ENCODE measurements around the gene FA2H. TPM values are rescaled to one million over a fixed set of nuclear protein-coding genes. Genes with fewer than 3 reads are reported as not detected.

The FA2H gene
- total and polyA plus RNA-seq, 2 of the 13 experiments (the other 11 are each of a cell fraction or from before 2014, with no cell fraction given), result 0.20 TPM; not detected in 1

DNA sequence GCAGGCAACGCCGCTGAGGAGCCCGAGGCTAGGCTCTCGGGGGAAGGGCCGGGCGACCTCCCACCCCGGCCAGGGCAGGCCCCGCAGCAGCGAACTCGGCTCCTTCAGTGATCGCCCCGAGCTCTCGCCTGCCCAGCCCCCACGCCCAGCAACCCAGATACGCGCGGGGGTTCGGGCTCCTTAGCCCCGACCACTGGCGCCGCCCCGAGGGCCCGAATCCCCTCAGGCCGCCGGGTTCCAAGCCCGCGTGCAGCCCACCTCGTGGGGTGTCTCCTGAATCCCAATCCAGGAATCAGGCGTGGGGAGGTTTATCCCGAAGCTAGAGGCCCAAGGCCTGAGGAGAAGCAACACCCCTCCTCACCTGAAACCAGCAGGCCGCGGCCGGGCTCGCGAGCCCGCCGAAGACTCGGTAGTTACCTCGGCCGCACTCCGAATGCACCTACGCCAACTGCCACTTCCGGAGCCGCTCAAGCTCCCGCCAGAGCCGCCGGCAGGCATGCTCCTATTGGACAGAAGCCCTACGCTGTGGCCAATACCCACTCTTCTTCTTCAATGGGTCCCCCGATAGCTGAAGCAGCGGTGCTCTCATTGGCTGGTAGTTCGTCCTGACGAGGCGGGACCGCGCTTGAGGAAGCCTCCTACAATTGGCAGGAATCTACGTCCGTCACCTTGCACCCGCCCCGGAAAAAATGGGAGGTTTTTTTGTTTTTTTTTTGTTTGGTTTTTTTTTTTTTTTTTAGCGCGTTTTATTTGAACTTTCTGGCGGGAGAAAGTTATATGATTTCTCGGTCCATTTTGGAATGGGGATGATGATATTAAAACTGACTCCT is 108.0 kb downstream of the FA2H start, which contains the start of gene RFWD3 (continued):
- TF ChIP-seq, protein P1, sequence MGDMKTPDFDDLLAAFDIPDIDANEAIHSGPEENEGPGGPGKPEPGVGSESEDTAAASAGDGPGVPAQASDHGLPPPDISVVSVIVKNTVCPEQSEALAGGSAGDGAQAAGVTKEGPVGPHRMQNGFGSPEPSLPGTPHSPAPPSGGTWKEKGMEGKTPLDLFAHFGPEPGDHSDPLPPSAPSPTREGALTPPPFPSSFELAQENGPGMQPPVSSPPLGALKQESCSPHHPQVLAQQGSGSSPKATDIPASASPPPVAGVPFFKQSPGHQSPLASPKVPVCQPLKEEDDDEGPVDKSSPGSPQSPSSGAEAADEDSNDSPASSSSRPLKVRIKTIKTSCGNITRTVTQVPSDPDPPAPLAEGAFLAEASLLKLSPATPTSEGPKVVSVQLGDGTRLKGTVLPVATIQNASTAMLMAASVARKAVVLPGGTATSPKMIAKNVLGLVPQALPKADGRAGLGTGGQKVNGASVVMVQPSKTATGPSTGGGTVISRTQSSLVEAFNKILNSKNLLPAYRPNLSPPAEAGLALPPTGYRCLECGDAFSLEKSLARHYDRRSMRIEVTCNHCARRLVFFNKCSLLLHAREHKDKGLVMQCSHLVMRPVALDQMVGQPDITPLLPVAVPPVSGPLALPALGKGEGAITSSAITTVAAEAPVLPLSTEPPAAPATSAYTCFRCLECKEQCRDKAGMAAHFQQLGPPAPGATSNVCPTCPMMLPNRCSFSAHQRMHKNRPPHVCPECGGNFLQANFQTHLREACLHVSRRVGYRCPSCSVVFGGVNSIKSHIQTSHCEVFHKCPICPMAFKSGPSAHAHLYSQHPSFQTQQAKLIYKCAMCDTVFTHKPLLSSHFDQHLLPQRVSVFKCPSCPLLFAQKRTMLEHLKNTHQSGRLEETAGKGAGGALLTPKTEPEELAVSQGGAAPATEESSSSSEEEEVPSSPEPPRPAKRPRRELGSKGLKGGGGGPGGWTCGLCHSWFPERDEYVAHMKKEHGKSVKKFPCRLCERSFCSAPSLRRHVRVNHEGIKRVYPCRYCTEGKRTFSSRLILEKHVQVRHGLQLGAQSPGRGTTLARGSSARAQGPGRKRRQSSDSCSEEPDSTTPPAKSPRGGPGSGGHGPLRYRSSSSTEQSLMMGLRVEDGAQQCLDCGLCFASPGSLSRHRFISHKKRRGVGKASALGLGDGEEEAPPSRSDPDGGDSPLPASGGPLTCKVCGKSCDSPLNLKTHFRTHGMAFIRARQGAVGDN (CRISPR knock-in tag; IDR thresholded peaks at IDR 0.05), result peak; percentile 88
- TF ChIP-seq HNRNPUL1 (IDR thresholded peaks at IDR 0.05; ENCODE audit: low read depth, low read length), result no peak
- TF ChIP-seq ZNF672 (CRISPR knock-in tag; IDR thresholded peaks at IDR 0.05), result no peak
- no peak; the same call in 1 of the 2 replicates for TF ChIP-seq FOXK1 (CRISPR knock-in tag; IDR thresholded peaks at IDR 0.05; ENCODE audit: borderline replicate concordance, low read depth)
- peak; percentile 60; the same call in 1 of the 2 replicates for TF ChIP-seq ERF (CRISPR knock-in tag; IDR thresholded peaks at IDR 0.05)
- peak; percentile 95 for TF ChIP-seq SP2 (CRISPR knock-in tag; IDR thresholded peaks at IDR 0.05)
- TF ChIP-seq AGO1 (IDR thresholded peaks at IDR 0.05; ENCODE audit: low read depth, low read length, poor library complexity, severe bottlenecking), result peak; percentile 79
- TF ChIP-seq HDAC1 (CRISPR knock-in tag; IDR thresholded peaks at IDR 0.05), result peak; percentile 93
- no peak for TF ChIP-seq EZH2 (conservative IDR thresholded peaks at IDR 0.05; ENCODE audit: low read depth, low read length)
- TF ChIP-seq JARID2 (CRISPR knock-in tag; IDR thresholded peaks at IDR 0.05; ENCODE audit: insufficient replicate concordance), result no peak
- 0 out of 2 replicates have a peak, but pooled peaks have one; percentile 28 for TF ChIP-seq ZNF329 (CRISPR knock-in tag; IDR thresholded peaks at IDR 0.05; ENCODE audit: low read depth)
- TF ChIP-seq YEATS2 (CRISPR knock-in tag; IDR thresholded peaks at IDR 0.05; ENCODE audit: borderline replicate concordance), result peak; percentile 92
- TF ChIP-seq ZFP36L1 (CRISPR knock-in tag; IDR thresholded peaks at IDR 0.05), result 0 out of 2 replicates have a peak, but pooled peaks have one; percentile 63
- TF ChIP-seq IRF2 (CRISPR knock-in tag; IDR thresholded peaks at IDR 0.05), result peak; percentile 66; the same call in 1 of the 2 replicates
- TF ChIP-seq, protein P2, sequence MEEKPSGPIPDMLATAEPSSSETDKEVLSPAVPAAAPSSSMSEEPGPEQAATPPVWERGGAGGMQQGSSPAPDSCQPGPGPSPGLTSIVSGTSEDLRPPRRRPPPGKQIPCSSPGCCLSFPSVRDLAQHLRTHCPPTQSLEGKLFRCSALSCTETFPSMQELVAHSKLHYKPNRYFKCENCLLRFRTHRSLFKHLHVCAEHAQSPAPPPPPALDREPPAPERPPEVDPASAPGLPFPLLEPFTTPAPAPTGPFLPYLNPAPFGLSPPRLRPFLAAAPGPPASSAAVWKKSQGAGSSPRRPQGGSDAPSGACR (CRISPR knock-in tag; IDR thresholded peaks at IDR 0.05), result no peak
- no peak for TF ChIP-seq ZNF432 (CRISPR knock-in tag; IDR thresholded peaks at IDR 0.05; ENCODE audit: borderline replicate concordance)
- peak; percentile 78; the same call in 1 of the 2 replicates for TF ChIP-seq ZBTB20 (CRISPR knock-in tag; IDR thresholded peaks at IDR 0.05; ENCODE audit: borderline replicate concordance, low read depth)
- TF ChIP-seq EHMT2 (IDR thresholded peaks at IDR 0.05; ENCODE audit: borderline replicate concordance, low read depth, low read length), result no peak
- TF ChIP-seq ZMYM3 (CRISPR knock-in tag; IDR thresholded peaks at IDR 0.05), result 0 out of 2 replicates have a peak, but pooled peaks have one; percentile 55
- TF ChIP-seq, protein P3, sequence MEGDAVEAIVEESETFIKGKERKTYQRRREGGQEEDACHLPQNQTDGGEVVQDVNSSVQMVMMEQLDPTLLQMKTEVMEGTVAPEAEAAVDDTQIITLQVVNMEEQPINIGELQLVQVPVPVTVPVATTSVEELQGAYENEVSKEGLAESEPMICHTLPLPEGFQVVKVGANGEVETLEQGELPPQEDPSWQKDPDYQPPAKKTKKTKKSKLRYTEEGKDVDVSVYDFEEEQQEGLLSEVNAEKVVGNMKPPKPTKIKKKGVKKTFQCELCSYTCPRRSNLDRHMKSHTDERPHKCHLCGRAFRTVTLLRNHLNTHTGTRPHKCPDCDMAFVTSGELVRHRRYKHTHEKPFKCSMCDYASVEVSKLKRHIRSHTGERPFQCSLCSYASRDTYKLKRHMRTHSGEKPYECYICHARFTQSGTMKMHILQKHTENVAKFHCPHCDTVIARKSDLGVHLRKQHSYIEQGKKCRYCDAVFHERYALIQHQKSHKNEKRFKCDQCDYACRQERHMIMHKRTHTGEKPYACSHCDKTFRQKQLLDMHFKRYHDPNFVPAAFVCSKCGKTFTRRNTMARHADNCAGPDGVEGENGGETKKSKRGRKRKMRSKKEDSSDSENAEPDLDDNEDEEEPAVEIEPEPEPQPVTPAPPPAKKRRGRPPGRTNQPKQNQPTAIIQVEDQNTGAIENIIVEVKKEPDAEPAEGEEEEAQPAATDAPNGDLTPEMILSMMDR (CRISPR knock-in tag; IDR thresholded peaks at IDR 0.05), result peak; percentile 21; the same call in 1 of the 2 replicates
- TF ChIP-seq NFYC (CRISPR knock-in tag; IDR thresholded peaks at IDR 0.05), result peak; percentile 99
- no peak for TF ChIP-seq NR2F6 (IDR thresholded peaks at IDR 0.05)
- TF ChIP-seq NR2F6 (CRISPR knock-in tag; IDR thresholded peaks at IDR 0.05), result 0 out of 2 replicates have a peak, but pooled peaks have one; percentile 7
